HG03175 (cell line): ENCODE results near the gene TSEN54.

ENCODE experiments used
- ATAC-seq: cut with Tn5 transposase; IDR thresholded peaks from one replicate; pipeline ENCODE4 v1.9.1; 2021; ENCODE audit warnings: mild to moderate bottlenecking, moderate library complexity; ENCODE audit not compliant: unreplicated experiment

The TSEN54 gene

DNA sequence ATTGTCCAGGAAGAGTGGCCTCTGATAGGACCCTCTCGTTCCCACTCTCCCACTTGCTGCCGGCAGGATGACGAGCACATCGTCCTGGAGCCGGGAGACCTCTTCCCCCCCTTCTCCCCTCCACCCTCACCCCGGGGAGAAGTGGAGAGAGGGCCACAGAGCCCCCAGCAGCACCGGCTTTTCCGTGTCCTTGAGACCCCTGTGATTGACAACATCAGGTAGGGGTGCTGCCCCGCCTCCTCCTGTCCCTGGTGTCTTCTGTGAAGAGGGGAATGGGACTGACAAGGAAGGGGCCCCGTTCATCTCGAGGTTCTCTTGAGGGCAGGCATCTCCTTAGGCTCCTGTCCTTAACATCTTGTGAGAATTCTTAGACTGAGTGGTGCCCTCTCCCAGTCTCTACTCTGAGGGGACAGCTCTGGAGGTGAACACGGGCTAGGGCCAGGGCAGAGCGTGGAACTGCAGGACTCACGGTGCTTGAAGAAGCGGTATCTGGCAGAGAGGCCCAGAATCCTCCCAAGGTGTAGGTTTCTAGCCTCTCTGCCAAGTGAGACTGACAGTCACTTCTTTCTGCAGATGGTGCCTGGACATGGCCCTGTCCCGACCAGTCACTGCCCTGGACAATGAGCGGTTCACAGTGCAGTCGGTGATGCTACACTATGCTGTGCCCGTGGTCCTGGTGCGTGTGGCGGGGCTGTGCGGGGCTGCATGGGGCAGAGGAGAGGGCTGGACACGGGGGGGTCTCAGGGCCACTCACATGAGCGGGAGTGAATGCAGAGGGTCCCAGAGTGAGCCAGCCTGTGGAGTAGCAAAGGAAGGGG is 27.4 kb upstream of the TSEN54 start:
- no peak for ATAC-seq

DNA sequence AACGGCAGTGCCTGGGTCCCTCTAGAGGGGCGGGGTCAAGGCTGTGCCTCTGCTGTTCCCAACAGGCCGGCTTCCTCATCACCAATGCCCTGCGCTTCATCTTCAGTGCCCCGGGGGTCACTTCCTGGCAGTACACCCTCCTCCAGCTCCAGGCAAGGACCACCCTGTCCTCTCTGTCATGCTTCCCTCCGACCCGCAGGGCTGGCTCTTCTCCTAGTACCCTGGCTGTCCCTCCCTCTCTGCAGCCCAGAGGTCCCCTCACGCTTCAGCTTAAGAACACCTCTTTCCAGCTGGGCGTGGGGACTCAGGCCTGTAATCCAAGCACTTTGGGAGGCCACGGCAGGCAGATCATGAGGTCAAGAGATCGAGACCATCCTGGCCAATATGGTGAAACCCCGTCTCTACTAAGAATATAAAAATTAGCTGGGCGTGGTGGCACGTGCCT is 26.8 kb upstream of the TSEN54 start:
- no peak for ATAC-seq

DNA sequence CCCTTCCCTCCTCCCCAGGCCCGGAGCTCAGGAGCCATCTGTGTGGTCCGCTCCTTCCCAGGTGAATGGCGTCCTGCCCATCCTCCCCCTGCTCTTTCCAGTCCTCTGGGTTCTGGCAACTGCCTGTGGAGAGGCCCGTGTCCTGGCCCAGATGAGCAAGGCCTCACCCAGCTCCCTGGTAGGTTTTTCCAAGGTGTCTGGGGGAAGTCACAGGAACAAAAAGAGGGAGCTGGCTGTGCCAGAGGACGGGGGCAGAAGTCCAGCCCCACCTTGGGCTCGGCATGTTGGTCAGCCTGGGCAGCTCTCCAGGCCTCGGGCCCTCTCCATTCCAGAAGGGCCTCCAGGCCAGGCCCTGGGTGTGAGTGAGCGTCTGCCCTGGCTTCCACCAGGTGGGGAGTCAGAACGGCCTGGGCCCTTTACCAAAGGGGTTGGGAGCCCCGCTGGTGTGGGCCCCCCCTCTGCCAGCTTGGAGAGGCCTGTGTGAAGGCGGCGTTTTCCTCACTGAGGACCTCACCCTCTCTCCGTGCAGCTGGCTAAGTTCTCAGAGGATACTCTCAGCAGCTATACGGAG is 26.1 kb upstream of the TSEN54 start:
- no peak for ATAC-seq

DNA sequence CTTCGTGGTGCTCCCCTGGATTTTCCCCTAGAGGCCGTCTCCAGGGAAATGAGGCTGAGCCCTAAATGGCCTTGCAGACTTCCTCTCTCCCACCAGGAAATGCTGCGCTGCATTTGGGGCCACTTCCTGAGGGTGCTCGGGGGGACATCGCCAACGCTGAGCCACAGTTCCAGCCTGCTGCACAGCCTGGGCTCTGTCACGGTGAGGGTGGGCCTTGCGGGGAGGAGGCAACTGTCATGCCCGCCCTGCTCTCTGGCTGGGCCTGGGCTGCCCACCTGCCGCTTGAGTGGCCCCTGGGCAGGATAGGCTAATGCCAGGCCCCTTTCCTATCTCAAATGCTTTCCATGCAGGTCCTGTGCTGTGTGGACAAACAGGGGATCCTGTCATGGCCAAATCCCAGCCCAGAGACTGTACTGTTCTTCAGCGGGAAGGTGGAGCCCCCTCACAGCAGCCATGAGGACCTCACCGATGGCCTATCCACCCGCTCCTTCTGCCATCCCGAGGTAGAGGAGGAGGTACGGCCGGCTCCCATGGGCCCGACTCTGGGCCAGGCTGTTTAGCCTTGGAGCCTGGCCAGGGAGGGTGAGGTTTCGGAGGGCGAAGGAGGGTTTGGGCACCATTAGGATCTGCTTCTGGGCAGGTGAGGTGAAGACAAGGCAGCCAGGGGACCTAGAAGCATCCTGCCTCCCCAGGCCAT is 25.2 kb upstream of the TSEN54 start:
- no peak for ATAC-seq

DNA sequence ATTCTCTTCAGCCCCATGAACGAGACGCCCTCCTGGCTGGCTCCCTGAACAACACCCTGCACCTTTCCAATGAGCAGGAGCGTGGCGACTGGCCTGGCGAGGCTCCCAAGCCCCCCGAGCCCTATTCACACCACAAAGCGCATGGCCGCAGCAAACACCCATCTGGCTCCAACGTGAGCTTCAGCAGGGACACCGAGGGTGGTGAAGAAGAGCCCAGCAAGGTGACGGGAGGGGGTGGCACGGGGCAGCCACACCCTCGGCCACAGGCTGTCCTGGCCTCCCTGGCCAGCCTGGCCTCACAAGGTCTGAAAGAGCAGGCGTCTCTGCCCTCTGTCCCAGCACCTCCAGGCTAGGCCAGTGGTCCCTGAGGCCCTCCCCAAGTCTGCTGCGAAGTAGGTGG is 24.6 kb upstream of the TSEN54 start:
- no peak for ATAC-seq

DNA sequence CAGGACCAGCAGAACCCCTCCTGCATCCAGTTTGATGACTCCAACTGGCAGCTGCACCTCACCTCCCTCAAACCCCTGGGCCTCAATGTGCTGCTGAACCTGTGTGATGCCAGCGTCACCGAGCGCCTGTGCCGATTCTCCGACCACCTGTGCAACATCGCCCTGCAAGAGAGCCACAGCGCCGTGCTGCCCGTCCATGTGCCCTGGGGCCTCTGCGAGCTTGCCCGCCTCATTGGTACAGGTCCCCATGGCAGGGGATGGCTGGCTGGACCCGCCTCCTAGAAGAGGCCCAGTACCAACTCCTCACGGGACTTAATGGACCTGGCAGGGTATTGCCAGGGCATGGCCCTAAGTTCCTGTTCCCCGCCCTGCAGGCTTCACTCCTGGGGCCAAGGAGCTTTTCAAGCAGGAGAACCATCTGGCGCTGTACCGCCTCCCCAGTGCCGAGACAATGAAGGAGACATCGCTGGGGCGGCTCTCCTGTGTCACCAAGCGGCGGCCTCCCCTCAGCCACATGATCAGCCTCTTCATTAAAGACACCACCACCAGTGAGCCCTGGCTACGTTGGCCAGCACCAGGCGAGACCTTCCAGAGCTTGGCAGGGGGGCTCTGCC is 23.7 kb upstream of the TSEN54 start:
- no peak for ATAC-seq

DNA sequence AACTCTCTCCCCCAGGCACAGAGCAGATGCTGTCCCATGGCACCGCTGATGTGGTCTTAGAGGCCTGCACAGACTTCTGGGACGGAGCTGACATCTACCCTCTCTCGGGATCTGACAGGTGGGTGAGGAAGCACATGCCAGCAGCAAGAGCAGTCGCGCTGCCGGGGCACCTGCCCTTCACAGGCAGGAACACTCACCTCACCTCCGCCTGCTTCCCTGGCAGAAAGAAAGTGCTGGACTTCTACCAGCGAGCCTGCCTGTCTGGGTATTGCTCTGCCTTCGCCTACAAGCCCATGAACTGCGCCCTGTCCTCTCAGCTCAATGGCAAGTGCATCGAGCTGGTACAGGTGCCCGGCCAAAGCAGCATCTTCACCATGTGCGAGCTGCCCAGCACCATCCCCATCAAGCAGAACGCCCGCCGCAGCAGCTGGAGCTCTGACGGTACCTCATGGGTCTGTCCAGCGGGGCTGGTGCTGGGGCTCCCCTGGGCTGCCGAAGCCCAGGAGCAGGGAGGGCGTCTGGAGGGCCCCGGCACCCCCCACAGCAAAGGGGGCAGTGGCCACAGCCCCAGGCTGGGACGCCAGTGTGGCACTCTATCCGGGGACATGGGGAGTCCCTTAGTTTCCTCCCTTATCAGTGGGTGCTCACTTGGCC is 22.7 kb upstream of the TSEN54 start:
- ATAC-seq = no peak

DNA sequence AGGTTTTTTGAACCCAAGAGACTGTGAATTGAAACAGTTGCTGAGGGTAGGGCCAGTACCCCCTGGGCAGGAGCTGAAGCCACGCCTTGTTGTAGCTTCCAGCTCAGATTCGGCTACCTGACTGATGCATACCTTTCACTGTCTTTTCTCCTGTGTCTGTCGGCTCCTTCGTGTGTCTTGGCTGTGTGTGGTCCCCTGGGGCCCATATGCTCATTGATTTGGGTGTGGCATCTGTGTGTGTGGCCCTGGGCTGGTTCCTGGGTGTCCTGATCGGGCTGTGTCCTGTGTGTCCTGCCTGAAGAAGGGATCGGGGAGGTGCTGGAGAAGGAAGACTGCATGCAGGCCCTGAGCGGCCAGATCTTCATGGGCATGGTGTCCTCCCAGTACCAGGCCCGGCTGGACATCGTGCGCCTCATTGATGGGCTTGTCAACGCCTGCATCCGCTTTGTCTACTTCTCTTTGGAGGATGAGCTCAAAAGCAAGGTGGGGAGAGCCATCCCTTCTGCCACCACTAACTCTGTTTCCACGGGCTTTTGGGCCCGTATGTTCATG is 21.9 kb upstream of the TSEN54 start:
- no peak for ATAC-seq

DNA sequence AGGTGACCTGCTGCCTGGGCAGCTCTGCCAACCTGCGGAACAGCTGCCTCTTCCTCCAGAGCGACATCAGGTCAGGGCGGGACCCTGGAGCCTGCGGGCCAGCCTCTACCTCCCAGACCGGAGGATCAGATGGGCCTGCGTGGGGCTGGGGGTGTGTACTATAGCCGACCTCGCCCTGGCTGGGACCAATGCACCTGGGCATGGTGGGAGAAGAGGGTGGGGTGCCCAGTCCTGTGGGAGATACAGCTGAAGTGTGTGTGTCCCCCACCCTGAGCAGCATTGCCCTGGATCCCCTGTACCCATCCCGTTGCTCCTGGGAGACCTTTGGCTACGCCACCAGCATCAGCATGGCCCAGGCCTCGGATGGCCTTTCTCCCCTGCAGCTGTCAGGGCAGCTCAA is 20.3 kb upstream of the TSEN54 start:
- no peak for ATAC-seq

DNA sequence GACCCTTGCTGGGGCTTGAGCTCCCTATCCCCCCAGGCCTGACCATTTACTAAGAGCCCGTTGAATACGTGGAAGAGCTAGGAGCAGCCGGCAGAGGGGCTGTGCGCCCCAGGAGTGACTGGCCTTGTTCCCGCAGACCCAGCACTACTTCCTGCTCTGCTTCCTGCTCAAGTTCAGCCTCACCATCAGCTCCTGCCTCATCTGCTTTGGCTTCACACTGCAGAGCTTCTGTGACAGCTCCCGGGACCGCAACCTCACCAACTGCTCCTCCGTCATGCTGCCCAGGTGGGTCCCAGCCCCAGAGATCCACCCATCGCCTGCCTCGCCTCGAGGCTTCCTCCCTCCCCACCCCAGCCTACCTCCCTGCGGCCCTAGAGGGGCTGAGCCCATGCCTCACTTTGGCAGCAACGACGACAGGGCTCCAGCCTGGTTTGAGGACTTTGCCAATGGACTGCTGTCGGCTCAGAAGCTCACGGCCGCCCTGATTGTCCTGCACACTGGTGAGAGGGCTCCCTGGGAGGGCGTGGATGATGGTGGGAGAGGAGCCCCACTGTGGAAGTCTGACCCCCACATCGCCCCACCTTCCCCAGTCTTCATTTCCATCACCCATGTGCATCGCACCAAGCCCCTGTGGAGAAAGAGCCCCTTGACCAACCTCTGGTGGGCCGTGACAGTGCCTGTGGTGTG is 18.1 kb upstream of the TSEN54 start:
- no peak for ATAC-seq

DNA sequence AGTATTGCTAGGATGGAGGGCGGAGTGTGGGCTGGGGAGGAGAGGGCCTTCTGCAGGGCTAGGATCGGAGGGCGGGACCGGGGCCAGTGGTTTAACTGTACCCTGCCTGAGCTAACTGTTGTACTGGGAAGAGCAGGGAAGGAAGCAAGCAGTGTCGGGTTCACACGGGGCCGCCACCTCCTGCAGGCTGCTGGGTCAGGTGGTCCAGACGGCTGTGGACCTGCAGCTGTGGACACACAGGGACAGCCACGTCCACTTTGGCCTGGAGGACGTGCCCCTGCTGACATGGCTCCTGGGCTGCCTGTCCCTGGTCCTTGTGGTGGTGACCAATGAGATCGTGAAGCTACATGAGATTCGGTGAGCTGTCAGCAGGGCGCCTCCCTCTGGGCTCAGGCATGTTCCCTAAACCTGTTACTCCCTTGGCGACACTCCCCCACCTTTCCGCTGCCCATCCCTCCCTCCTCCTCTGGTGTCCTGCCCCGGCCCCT is 17.6 kb upstream of the TSEN54 start:
- no peak for ATAC-seq

DNA sequence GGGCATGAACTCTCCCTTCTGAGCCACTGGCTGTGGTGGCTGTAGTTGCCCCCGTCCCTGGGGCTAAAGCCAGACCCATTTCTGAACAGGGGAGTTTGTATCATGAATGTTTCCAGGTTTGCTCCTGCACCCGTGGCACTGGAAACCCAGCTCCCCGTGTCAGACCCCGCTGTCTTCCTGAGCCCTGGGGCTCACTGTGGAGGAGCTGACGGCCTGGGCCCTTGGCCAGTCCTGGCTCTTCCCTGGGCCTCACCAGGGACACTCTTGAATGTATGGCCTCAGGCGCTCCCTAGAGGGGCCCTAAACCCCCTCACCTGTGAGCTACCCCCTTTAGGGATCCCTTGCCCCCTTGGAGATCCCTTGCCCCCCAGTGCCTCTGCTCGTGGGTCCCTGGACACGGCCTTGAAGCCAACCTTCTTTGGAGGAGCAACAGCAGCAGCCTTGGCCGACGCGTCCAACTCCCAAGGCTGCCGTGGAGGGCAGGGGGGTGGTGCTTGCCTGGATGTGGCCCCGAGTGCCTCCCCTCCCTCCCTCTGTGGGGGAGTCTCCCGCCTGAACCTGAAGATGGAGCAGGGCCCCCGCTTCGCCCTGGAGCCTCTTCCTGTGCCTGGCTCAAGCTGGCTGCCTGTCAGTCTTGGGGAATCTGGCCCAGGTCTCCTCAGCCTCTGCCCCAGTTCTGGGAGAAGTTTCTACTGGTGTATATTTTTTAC is 16.9 kb upstream of the TSEN54 start:
- ATAC-seq = no peak

DNA sequence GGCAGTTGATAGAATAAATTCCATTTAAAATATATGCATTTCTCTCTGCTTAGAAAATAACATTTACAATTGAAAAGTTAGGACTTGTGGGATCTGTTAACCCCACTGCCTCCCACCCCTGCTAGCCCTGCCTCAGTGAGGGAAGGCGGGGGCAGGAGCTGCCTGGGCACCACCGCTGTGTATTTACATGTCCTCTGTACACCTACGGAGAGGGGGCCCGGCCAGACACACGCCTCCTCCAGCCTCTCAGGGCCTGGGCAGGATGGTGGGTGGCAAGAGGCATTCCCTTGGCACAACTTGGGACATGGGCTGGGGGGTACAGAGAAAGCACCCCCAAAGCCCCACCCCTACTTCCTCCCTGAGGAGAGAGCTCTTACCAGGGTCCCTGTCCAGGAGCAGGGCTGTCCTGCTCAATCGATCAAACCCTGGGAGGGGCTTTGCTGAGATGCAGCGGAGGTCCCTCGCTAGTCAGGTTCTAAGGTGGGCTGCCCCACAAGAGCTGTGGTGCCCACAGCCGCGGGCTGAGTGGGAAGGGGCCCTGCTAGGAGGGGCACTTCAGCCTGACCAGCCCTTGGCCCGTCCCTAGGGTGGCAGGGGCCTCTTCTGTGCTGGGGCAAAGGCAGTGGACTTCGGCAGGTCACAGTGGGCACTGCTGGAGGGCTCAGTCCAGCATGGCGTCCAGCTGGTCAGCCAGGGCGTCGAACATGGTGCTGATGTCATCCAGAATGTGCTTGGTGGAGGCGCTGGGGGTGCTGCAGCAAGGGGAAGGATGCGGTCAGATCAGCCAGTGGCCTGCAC is 15.7 kb upstream of the TSEN54 start:
- ATAC-seq = no peak

DNA sequence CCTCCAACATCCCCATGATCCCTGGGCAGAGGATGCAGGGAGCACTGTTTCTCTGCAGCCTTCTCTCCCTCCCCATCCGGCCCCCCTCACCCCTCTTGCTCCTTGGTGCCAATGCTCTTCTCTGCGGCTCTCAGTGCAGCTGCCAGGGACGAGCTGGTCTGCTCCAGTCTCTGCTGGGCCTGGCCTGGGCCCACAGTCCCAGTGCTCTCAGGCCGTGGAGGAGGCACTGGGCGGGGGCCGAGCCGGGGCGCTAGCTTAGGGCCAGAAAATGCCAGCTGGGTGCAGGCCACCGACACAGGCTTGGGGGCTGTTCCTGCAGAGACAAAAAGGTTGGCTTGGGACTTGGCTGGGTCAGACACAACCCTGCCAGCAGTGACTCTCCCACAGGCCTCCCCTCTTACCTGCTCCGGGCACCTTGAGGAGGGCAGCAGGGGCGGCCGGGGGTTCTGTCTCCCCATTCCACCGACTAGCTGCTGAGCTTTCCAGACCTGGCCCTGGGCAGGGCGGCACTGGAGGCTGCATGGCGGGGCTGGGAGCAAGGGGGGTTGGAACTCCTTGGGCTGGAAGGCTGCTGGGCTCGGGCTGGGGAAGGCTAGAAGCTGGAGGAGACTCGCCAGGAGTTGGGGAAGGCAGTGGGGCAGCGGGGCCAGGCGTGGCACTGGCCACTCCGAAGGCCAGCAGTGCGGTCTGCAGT is 14.8 kb upstream of the TSEN54 start:
- ATAC-seq = no peak

DNA sequence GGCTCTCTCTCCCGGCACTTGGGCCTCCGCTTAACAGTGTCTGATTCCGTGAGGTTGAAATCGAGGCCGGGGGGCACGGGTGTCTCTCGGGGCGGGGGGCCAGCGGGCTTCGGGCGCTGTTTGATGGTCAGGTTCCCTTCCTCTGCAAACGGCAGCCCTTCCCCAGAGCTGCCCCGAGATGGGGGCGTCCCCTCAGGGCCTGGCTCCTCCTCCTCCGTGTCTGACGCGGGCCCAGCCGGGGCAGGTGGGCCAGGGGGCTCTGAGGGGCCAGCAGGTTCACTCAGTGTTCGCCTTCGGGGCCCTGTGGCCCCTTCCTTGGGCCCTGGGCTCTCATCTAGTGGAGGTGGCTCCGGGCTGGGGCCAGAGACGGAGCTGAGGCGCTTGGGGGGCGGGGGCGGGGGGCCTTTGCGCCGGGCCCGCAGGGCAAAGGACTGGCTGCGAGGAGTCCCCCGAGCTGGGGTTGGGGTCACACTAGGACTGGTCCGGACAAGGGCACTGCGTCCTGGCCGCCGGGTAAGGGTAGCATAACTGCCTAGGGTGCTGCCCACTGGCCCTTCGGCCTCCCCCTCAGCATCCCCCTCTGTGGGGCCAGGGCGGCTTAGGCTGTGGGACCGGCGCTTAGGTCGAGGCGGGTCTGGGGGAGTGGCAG is 14.1 kb upstream of the TSEN54 start:
- no peak for ATAC-seq

DNA sequence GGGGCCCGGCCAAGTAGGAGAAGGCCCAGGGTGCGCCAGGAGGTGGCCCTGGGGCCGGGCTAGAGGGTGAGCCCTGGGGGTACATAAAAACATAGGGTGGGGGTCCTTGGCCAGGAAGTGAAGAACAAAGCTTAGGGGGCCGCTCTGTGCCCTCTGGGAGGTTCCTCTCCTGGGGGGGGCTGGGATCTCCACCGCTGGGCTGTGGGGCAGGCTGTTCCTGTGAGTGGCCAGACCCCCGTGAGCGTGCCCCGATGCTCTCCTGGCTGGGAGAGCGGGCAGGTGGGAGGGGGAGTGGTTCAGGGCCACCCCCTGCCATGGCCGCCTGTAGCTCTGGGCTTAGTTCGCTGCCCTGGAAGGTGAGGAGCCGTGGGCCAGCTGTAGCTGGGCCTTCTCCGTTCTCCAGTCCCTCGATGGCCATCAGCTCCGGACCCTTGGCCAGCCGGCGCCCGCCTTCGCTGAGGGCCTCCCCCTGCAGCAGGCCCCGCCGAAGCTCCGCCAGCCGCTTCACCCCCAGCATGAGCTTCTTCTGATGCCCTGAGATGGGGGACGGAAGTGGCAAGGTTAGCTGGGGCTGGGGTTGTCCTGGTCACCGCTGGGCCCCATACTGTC is 13.5 kb upstream of the TSEN54 start:
- ATAC-seq = no peak

DNA sequence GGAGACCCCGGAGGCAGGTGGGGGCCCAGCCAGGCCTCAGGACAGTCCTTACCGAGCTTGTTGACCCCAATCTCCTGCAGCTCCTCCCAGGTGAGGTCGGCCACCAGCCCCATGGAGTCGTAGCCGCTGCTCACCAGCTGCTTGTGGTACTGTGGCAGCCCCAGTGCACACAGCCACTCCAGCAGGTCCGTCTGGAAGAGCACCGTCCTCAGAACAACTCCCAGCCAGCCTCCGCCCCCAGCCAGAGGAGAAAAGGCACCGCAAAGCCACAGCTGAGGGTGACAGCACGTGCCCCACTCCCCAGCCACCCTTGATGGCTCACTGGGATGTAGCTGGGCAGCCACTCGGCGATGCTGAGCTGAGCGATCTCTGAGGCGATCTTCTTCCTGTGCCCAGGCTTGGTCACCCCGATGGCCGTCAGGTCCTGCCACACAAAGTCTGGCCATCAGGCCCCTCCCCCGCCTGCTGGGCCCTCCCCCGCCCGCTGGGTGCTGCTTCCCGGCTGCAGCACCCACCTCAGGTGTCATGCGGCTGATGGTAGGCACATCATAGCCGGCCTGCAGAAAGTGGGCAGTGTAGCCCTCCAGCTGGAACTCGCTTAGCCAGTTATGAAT is 12.9 kb upstream of the TSEN54 start:
- ATAC-seq = no peak
